ENCODE results near the gene LTBP4. TPM values are rescaled to one million over a fixed set of nuclear protein-coding genes. Genes with fewer than 3 reads are reported as not detected.

The LTBP4 gene
- total RNA-seq, 2 experiments from 2014 or later = 178 to 182 TPM

Other genes with a start within 250 kb of the LTBP4 start
- not detected for gene HIPK4, start 211.2 kb upstream of the LTBP4 start, total RNA-seq
- 1 to 10 TPM; 1.2 to 1.7 TPM for gene PRX, start 188.0 kb upstream of the LTBP4 start, total RNA-seq
- 10 to 100 TPM; 11.5 to 12.6 TPM for gene SERTAD1, start 175.4 kb upstream of the LTBP4 start, total RNA-seq
- gene SERTAD3, start 157.0 kb upstream of the LTBP4 start, total RNA-seq = 10 to 100 TPM; 12.1 to 13.1 TPM
- 10 to 100 TPM; 34.6 to 37.6 TPM for gene BLVRB, start 135.6 kb upstream of the LTBP4 start, total RNA-seq
- 1 to 10 TPM in 1 of 2 experiments, under 1 TPM in 1; 0.53 to 1.2 TPM for gene SPTBN4, start 134.4 kb upstream of the LTBP4 start, total RNA-seq
- 100 to 1,000 TPM; 112 to 126 TPM for gene SHKBP1, start 24.5 kb upstream of the LTBP4 start, total RNA-seq
- 10 to 100 TPM; 14.0 to 14.8 TPM for gene NUMBL, start 89.3 kb downstream of the LTBP4 start, total RNA-seq
- 10 to 100 TPM; 31.7 to 36.3 TPM for gene COQ8B, start 115.5 kb downstream of the LTBP4 start, total RNA-seq
- gene ITPKC, start 115.7 kb downstream of the LTBP4 start, total RNA-seq = 1 to 10 TPM; 6.4 TPM
- 10 to 100 TPM; 14.1 to 15.8 TPM for gene ACTMAP, start 149.1 kb downstream of the LTBP4 start, total RNA-seq
- gene SNRPA, start 149.8 kb downstream of the LTBP4 start, total RNA-seq = 100 to 1,000 TPM; 241 to 253 TPM
- gene MIA, start 174.2 kb downstream of the LTBP4 start, total RNA-seq = under 1 TPM in 1 of 2 experiments, not detected in 1; 1.00 TPM
- 10 to 100 TPM; 38.0 to 41.7 TPM for gene RAB4B, start 176.9 kb downstream of the LTBP4 start, total RNA-seq
- gene EGLN2, start 197.8 kb downstream of the LTBP4 start, total RNA-seq = 10 to 100 TPM; 89.1 to 90.3 TPM
- gene CYP2A6, start 249.1 kb downstream of the LTBP4 start, total RNA-seq = not detected

Measured in activated CD4-positive, alpha-beta memory T cell treated with anti-CD3 and anti-CD28 coated beads for 36 hours (primary cell).